GM12891 (cell line): ENCODE measurements around the gene BICRAL.

ENCODE experiments used
- POLR2A ChIP-seq: IDR thresholded peaks from 2 replicates; pipeline ENCODE4 v1.6.1; 2011; ENCODE audit warnings: low read depth, low read length, control low read depth
- SPI1 ChIP-seq: IDR thresholded peaks from 2 replicates; pipeline ENCODE4 v1.6.1; 2011; ENCODE audit warnings: low read depth, low read length, control low read depth
- TAF1 ChIP-seq: IDR thresholded peaks from 2 replicates; pipeline ENCODE4 v1.6.1; 2011; ENCODE audit warnings: low read depth, low read length, control low read depth

GRCh38 chr6:42796171-42796570 lies 14.3 kb downstream of the BICRAL start:
- TF ChIP-seq SPI1 (no peak), TAF1 (no peak), POLR2A (no peak)
